ENCODE measurements around the gene ARHGEF28. TPM values are rescaled to one million over a fixed set of nuclear protein-coding genes. Genes with fewer than 3 reads are reported as not detected.

ARHGEF28 gene
- polyA plus RNA-seq, 1 donor: 16.6 TPM

DNA sequence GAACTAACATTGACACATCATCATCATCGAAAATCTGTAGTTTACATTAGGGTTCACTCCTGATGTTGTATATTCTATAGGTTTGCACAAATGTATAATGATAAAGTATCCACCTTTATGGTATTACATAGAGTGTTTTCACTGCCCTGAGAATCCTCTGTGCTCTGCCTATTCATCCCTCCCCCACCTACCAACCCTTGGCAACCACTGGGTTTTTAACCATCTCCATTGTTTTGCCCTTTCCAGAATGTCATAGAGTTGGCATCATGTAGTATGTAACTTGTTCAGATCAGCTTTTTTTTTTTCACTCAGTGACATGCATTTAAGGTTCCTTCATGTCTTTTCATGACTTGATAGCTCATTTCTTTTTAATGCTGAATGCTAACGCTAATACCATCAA, 106.0 kb downstream of the ARHGEF28 start:
- H3K4me3 ChIP-seq (ENCODE audit: low read length): no peak overlapping the region
- H3K4me1 ChIP-seq (ENCODE audit: control insufficient read depth, insufficient read depth, low read length): no peaks in the 10 kb centered on the region
- no peak for DNase-seq
- no peaks in the 10 kb centered on the region for H3K36me3 ChIP-seq (ENCODE audit: control insufficient read depth, insufficient read depth, low read length)
- no peaks in the 10 kb centered on the region for H3K27me3 ChIP-seq (ENCODE audit: control insufficient read depth, insufficient read depth, low read length)
- no peak overlapping the region for H3K27ac ChIP-seq (ENCODE audit: low read length)
- no peaks in the 10 kb centered on the region for H3K9me3 ChIP-seq (ENCODE audit: control insufficient read depth, low read depth, low read length)
- 100% methylated on average over 1 of the region's 2 CpGs for WGBS (ENCODE audit: insufficient coverage, low lambda C conversion rate)

DNA sequence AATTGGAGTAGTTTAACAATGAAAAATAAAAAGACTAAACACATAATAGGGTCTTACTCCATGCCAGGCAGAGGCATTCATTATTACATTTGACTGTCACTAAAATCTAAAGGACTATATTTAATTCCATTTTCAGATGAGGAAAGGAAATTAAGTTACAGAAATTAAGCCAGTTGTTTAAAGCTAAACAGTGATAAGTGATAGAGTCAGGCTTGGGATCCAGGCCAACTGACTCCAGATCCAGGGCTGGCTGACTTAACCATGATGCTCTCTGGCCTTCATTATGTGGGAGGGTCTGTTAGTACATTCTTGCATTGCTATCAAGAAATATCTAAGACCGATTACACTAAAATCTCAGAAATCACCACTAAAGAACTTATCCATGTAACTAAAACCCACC, 107.2 kb downstream of the ARHGEF28 start:
- Histone ChIP-seq H3K27ac (ENCODE audit: low read length) (no peak overlapping the region), H3K9me3 (ENCODE audit: control insufficient read depth, low read depth, low read length) (no peaks in the 10 kb centered on the region), H3K27me3 (ENCODE audit: control insufficient read depth, insufficient read depth, low read length) (no peaks in the 10 kb centered on the region), H3K4me1 (ENCODE audit: control insufficient read depth, insufficient read depth, low read length) (no peaks in the 10 kb centered on the region), H3K4me3 (ENCODE audit: low read length) (no peak overlapping the region), H3K36me3 (ENCODE audit: control insufficient read depth, insufficient read depth, low read length) (no peaks in the 10 kb centered on the region)
- DNase-seq: no peak
- WGBS (ENCODE audit: insufficient coverage, low lambda C conversion rate): no CpG with 5 or more reads among the region's 1 CpG

DNA sequence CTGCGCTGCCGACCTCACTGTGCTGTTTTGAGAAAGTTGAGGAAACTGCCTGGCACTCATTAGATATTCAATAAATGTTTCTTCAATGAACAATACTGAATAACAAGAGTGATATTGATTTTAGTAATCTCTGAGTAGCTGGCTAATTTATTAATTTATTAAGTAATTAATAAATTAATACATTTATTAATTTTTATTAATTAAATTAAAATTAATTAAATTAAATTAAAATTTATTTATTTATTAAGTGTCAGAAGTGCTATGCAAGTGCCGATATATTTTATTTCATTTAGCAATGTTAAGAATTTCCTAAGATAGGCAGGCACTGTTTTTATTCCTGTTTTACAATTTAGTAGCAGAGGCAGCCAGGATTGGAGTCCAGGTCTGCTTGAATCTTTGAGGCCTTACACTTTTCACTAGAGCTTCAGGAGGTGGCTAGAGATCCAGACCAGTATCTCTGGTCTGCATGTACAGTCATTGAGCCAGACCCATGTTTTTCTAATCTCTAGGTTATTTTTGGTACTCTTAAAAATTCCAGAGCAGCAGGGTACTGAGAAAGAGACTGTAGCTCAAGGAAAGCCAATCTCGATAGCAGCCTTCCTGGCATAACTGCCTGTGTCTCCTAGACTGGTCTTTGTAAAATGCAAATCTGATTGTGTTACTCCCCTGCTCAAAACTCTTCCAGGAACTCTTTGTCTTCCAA, 109.2 kb downstream of the ARHGEF28 start:
- Histone ChIP-seq H3K27me3 (ENCODE audit: control insufficient read depth, insufficient read depth, low read length) (no peaks in the 10 kb centered on the region), H3K9me3 (ENCODE audit: control insufficient read depth, low read depth, low read length) (no peaks in the 10 kb centered on the region), H3K27ac (ENCODE audit: low read length) (no peak overlapping the region), H3K4me1 (ENCODE audit: control insufficient read depth, insufficient read depth, low read length) (no peaks in the 10 kb centered on the region), H3K4me3 (ENCODE audit: low read length) (no peak overlapping the region), H3K36me3 (ENCODE audit: control insufficient read depth, insufficient read depth, low read length) (no peaks in the 10 kb centered on the region)
- no peak for DNase-seq
- WGBS (ENCODE audit: insufficient coverage, low lambda C conversion rate): 100% methylated on average over 1 of the region's 4 CpGs

DNA sequence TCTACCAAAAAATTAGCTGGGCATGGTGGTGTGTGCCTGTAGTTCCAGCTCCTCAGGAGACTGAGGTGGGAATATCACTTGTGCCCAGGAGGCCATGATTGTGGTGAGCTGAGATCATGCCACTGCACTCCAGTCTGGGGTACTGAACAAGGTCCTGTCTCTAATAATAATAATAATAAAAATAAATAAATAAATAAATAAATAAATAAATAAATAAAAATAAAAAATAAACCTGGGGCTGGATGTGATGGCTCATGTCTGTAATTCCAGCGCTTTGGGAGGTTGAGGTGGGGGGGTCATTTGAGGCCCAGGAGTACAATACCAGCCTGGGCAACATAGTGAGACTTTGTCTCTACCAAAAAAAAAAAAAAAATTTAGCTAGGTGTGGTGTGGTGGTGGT, 113.7 kb downstream of the ARHGEF28 start:
- H3K36me3 ChIP-seq (ENCODE audit: control insufficient read depth, insufficient read depth, low read length): no peaks in the 10 kb centered on the region
- WGBS (ENCODE audit: insufficient coverage, low lambda C conversion rate): 100% methylated on average over 1 of the region's 1 CpG
- no peak for DNase-seq
- H3K9me3 ChIP-seq (ENCODE audit: control insufficient read depth, low read depth, low read length): no peaks in the 10 kb centered on the region
- no peaks in the 10 kb centered on the region for H3K4me1 ChIP-seq (ENCODE audit: control insufficient read depth, insufficient read depth, low read length)
- no peak overlapping the region for H3K4me3 ChIP-seq (ENCODE audit: low read length)
- H3K27me3 ChIP-seq (ENCODE audit: control insufficient read depth, insufficient read depth, low read length): no peaks in the 10 kb centered on the region
- no peak overlapping the region for H3K27ac ChIP-seq (ENCODE audit: low read length)

DNA sequence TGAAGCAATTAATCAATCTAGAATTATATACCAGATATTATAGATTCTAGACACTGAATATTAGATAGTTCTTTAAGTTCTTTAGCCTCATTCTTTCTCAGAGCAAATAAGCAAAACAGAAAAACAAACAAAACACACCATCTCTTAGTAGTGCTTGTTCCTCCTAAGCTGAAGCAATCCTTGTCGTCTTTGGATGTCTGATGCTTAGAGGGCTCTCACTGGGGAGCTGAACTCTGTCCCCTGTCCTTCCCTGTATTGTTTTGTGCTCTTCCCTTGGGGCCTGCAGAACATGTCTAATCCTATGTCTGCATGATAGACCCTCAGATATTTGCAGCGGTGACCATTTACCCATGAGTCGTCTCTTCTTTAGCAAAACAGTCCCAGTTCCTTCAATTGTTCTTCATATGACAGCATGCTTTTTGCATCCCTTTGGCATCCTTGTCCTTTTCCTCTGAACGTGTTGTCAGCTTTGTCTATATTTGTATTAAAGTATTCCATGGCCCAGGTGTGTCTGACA, 114.3 kb downstream of the ARHGEF28 start:
- WGBS (ENCODE audit: insufficient coverage, low lambda C conversion rate): no CpG with 5 or more reads among the region's 4 CpGs
- no peaks in the 10 kb centered on the region for H3K9me3 ChIP-seq (ENCODE audit: control insufficient read depth, low read depth, low read length)
- H3K4me1 ChIP-seq (ENCODE audit: control insufficient read depth, insufficient read depth, low read length): no peaks in the 10 kb centered on the region
- no peak for DNase-seq
- H3K4me3 ChIP-seq (ENCODE audit: low read length): no peak overlapping the region
- H3K36me3 ChIP-seq (ENCODE audit: control insufficient read depth, insufficient read depth, low read length): no peaks in the 10 kb centered on the region
- H3K27me3 ChIP-seq (ENCODE audit: control insufficient read depth, insufficient read depth, low read length): no peaks in the 10 kb centered on the region
- H3K27ac ChIP-seq (ENCODE audit: low read length): no peak overlapping the region

DNA sequence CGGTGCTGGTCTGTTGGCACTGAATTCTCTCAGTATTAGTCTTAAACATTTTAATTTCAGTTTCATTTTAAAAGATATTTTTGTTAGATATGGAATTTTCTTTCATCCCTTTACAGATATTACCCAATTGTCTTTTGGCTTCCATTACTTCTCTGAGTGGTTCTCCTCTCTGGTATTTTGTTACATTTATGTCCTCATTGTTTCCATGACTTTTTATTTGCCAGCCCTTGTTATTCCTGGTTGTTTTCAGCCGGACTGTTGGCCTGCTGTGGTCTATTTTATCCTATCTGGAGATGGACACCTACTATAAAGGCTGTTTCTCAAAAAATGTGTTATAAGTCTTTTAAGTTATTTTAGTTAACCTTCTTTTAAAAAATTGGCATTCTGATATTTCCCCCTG, 117.2 kb downstream of the ARHGEF28 start:
- no peak overlapping the region for H3K4me3 ChIP-seq (ENCODE audit: low read length)

DNA sequence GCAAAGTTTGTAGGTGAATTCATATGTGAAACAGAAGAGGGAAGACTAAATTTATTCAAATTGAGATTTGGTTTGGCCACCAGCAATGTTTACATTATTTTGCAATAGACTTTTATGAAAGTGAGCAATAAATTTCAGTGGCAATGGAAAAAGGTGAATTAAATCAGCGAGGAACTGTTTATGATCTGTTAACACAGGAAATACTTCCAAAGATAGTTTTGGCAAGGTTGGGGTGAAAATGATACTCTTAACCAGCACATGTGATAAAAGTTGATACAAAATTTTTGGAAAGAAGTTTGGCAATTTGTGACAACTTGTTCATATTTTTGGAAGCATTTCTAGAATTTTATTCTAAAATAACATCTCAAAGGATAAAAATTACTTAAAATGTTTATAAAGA, 119.8 kb downstream of the ARHGEF28 start:
- WGBS (ENCODE audit: insufficient coverage, low lambda C conversion rate): no CpG with 5 or more reads among the region's 1 CpG
- Histone ChIP-seq H3K4me1 (ENCODE audit: control insufficient read depth, insufficient read depth, low read length) (no peaks in the 10 kb centered on the region), H3K4me3 (ENCODE audit: low read length) (no peak overlapping the region)

More for the DNA sequence above, 117.2 kb downstream of the ARHGEF28 start:
- H3K4me1 ChIP-seq (ENCODE audit: control insufficient read depth, insufficient read depth, low read length): no peaks in the 10 kb centered on the region
- 81% methylated on average over 2 of the region's 2 CpGs for WGBS (ENCODE audit: insufficient coverage, low lambda C conversion rate)
- no peak for DNase-seq
- H3K36me3 ChIP-seq (ENCODE audit: control insufficient read depth, insufficient read depth, low read length): no peaks in the 10 kb centered on the region
- H3K27ac ChIP-seq (ENCODE audit: low read length): no peak overlapping the region
- H3K27me3 ChIP-seq (ENCODE audit: control insufficient read depth, insufficient read depth, low read length): no peaks in the 10 kb centered on the region
- peaks cover 6% of the 10 kb centered on the region for H3K9me3 ChIP-seq (ENCODE audit: control insufficient read depth, low read depth, low read length)

GRCh38 chr5:73746608-73747007, 120.6 kb downstream of the ARHGEF28 start:
- H3K4me3 ChIP-seq (ENCODE audit: low read length): no peak overlapping the region
- H3K27ac ChIP-seq (ENCODE audit: low read length): no peak overlapping the region
- WGBS (ENCODE audit: insufficient coverage, low lambda C conversion rate): 83% methylated on average over 1 of the region's 2 CpGs
- no peaks in the 10 kb centered on the region for H3K4me1 ChIP-seq (ENCODE audit: control insufficient read depth, insufficient read depth, low read length)
- no peaks in the 10 kb centered on the region for H3K36me3 ChIP-seq (ENCODE audit: control insufficient read depth, insufficient read depth, low read length)
- H3K27me3 ChIP-seq (ENCODE audit: control insufficient read depth, insufficient read depth, low read length): no peaks in the 10 kb centered on the region
- H3K9me3 ChIP-seq (ENCODE audit: control insufficient read depth, low read depth, low read length): peaks cover 6% of the 10 kb centered on the region
- no peak for DNase-seq

More for the DNA sequence above, 119.8 kb downstream of the ARHGEF28 start:
- no peak overlapping the region for H3K27ac ChIP-seq (ENCODE audit: low read length)
- H3K27me3 ChIP-seq (ENCODE audit: control insufficient read depth, insufficient read depth, low read length): no peaks in the 10 kb centered on the region
- DNase-seq: no peak
- H3K36me3 ChIP-seq (ENCODE audit: control insufficient read depth, insufficient read depth, low read length): no peaks in the 10 kb centered on the region
- H3K9me3 ChIP-seq (ENCODE audit: control insufficient read depth, low read depth, low read length): peaks cover 6% of the 10 kb centered on the region

DNA sequence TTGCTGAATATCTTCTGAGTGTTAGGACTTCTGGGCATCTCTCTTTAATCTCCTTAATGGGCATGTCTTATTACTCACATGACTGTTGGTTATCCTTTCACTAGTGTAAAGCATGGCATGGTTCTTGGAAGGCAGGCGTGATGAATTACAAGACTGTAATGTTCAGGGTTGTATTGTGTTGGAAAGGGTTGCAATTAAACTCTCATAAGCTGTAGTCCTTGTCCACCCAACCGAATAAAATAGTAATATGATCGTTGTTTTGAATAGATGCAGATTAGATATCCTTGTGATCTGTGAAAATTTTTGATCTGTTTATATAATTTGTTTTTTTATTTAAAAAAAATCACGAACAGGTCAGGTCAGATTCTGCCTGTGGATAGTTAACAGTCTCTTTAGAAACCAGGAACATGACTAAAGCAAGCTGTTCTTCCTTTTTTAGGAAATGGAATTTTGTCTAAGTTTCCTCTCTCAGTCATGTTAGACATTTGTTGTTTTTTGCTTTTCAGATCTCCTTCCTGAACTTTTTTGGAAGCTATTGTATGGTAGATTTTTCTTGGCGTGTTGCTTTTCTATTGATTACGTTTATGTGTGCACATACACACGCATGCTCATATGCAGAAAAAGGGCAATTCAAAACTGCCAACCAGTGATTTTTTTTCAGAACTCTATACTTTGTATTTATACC, 121.8 kb downstream of the ARHGEF28 start:
- 82% methylated on average over 5 of the region's 7 CpGs for WGBS (ENCODE audit: insufficient coverage, low lambda C conversion rate)
- DNase-seq: no peak
- Histone ChIP-seq H3K27me3 (ENCODE audit: control insufficient read depth, insufficient read depth, low read length) (no peaks in the 10 kb centered on the region), H3K4me3 (ENCODE audit: low read length) (no peak overlapping the region), H3K27ac (ENCODE audit: low read length) (no peak overlapping the region), H3K36me3 (ENCODE audit: control insufficient read depth, insufficient read depth, low read length) (no peaks in the 10 kb centered on the region), H3K4me1 (ENCODE audit: control insufficient read depth, insufficient read depth, low read length) (no peaks in the 10 kb centered on the region), H3K9me3 (ENCODE audit: control insufficient read depth, low read depth, low read length) (peaks cover 6% of the 10 kb centered on the region)

DNA sequence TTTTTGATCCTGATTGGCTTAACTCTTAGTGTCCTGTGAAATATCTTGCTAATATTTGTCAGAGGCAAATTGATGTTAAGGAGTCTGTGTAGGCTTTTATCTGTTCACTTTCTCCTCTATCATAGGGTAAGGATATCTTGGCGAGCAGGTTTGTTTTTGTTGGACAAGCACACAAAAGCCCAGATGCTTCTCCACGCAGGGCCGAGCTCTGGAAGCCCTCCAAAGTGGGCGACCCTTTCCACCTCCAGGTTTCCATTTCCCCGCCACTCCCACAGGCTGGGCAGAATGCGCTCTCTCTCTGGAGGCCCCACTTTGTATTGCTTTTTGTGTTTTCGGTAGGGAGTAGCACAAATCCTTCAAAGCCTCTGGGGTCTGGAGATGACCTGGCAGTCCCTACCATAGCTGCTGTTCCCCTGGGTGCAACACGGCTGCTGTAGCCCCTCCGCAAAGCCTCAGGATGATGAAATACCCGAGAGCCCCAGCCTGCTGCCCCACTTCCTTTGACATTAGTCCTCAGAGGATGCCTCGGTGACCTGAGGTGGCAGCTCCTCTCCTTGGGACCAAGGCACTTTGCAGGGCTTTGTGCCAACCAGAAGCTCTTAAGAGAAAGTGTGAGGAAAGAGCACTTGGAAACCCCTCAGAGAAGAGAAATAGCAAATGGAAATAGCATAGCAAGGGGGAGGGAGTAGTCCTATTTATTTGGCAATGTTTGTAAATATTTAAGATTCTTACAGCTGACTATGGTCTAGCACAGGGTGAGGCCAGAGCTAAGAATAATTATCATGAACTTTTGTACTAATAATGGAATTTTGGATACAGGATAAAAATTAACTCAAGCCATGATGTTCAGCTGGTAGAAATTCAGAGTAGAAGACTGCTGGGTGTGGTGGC, 122.8 kb downstream of the ARHGEF28 start:
- Histone ChIP-seq H3K27me3 (ENCODE audit: control insufficient read depth, insufficient read depth, low read length) (no peaks in the 10 kb centered on the region), H3K36me3 (ENCODE audit: control insufficient read depth, insufficient read depth, low read length) (no peaks in the 10 kb centered on the region), H3K4me3 (ENCODE audit: low read length) (no peak overlapping the region), H3K4me1 (ENCODE audit: control insufficient read depth, insufficient read depth, low read length) (no peaks in the 10 kb centered on the region), H3K27ac (ENCODE audit: low read length) (no peak overlapping the region), H3K9me3 (ENCODE audit: control insufficient read depth, low read depth, low read length) (peaks cover 6% of the 10 kb centered on the region)
- no CpG with 5 or more reads among the region's 11 CpGs for WGBS (ENCODE audit: insufficient coverage, low lambda C conversion rate)
- peak in 1 of 2 donors; percentile 13 for DNase-seq
